GM12878 (cell line): ENCODE measurements around the gene HMGXB3.

Source experiments
- ATF2 ChIP-seq: IDR thresholded peaks from 2 replicates; pipeline ENCODE4 v1.6.1; 2012; ENCODE audit warnings: low read length, inconsistent platforms
- ATF3 ChIP-seq: IDR thresholded peaks from 2 replicates; pipeline ENCODE4 v1.6.1; 2011; ENCODE audit warnings: low read depth, mild to moderate bottlenecking, low read length, moderate library complexity, borderline replicate concordance; ENCODE audit errors: extremely low read depth
- BCLAF1 ChIP-seq: fragments of 450-650 bp; IDR thresholded peaks from 2 replicates; pipeline ENCODE4 v1.6.1; 2017; ENCODE audit warnings: antibody characterized with exemption, mild to moderate bottlenecking, moderate library complexity
- CHD1 ChIP-seq: IDR thresholded peaks from 2 replicates; pipeline ENCODE4 v1.6.1; 2012; ENCODE audit warnings: low read depth, low read length, improper control_type of control experiment
- CTCF ChIP-seq, 3 experiments: IDR thresholded peaks in 2 of 3; conservative IDR thresholded peaks in 1 of 3; 2 replicates each; pipeline ENCODE4 v1.5.1; 2011; ENCODE audit warnings: low read depth in 3 of 3, low read length in 3 of 3, mild to moderate bottlenecking in 3 of 3, control low read depth in 2 of 3, moderate library complexity in 2 of 3, inconsistent platforms in 1 of 3, mixed read lengths in 1 of 3; ENCODE audit not compliant: control insufficient read depth in 2 of 3, insufficient read depth in 1 of 3; ENCODE audit errors: extremely low read depth in 1 of 3
- E2F4 ChIP-seq: IDR thresholded peaks from 2 replicates; pipeline ENCODE4 v1.6.1; 2012; ENCODE audit warnings: low read depth, low read length, improper control_type of control experiment
- POLR2A ChIP-seq: IDR thresholded peaks from 2 replicates; pipeline ENCODE4 v1.6.1; 2011; ENCODE audit warnings: low read depth, mild to moderate bottlenecking, low read length
- SPI1 ChIP-seq: IDR thresholded peaks from 2 replicates; pipeline ENCODE4 v1.6.1; 2011; ENCODE audit warnings: low read depth, mild to moderate bottlenecking, low read length, moderate library complexity, borderline replicate concordance; ENCODE audit not compliant: insufficient read depth
- SRF ChIP-seq, 2 experiments: IDR thresholded peaks; 2 replicates each; pipeline ENCODE4 v1.6.1; 2011; ENCODE audit warnings: low read depth in 2 of 2, low read length in 2 of 2, mild to moderate bottlenecking in 1 of 2, moderate library complexity in 1 of 2
- SUZ12 ChIP-seq: fragments of 200-600 bp; sonication (generic); IDR thresholded peaks from one replicate; pipeline ENCODE4 v1.6.1; 2018; ENCODE audit warnings: antibody characterized with exemption, mild to moderate bottlenecking; ENCODE audit not compliant: unreplicated experiment

- peak; percentile 1 to 27 (median 19); a peak in 1 of 6 replicates for TF ChIP-seq CTCF (IDR thresholded peaks at IDR 0.05 in 2 of 3, conservative IDR thresholded peaks at IDR 0.05 in 1 of 3; ENCODE audit: control insufficient read depth in 2 of 3, extremely low read depth in 1 of 3, insufficient read depth in 1 of 3, low read depth in 3 of 3, low read length in 3 of 3)
- no peak for TF ChIP-seq SPI1
- no peak for TF ChIP-seq SRF (IDR thresholded peaks at IDR 0.05; ENCODE audit: low read depth in 2 of 2, low read length in 2 of 2)
- TF ChIP-seq ATF2 = no peak
- TF ChIP-seq ATF3 = no peak
- no peak for TF ChIP-seq POLR2A
- TF ChIP-seq CHD1 = no peak
- TF ChIP-seq SUZ12 = no peak
- TF ChIP-seq E2F4 = no peak
- no peak for TF ChIP-seq BCLAF1
Measured at GRCh38 chr5:150045549-150045948, 45.0 kb downstream of the HMGXB3 start.
